Esophagus muscularis mucosa (tissue), 3 donors: ENCODE data around the gene GNPTG.

Experiments
- CTCF ChIP-seq, 3 experiments: fragments of 200-600 bp in 2 of 3; fragments of 450-650 bp in 1 of 3; sonication (generic) in 2 of 3; IDR thresholded peaks; one replicate each; pipeline ENCODE4 v1.5.1; 2017 to 2019; ENCODE audit warnings: antibody characterized with exemption in 3 of 3, mild to moderate bottlenecking in 2 of 3, moderate library complexity in 1 of 3
- POLR2A ChIP-seq: fragments of 450-650 bp; IDR thresholded peaks from one replicate; pipeline ENCODE4 v1.6.1; 2017; ENCODE audit warnings: antibody characterized with exemption, moderate library complexity, mild to moderate bottlenecking, low read depth
- POLR2AphosphoS5 ChIP-seq, 2 donors: sonication (generic); formaldehyde crosslinking; IDR thresholded peaks; one replicate each; pipeline ENCODE4 v1.6.1; 2017; ENCODE audit warnings: antibody characterized with exemption in 2 of 2

DNA sequence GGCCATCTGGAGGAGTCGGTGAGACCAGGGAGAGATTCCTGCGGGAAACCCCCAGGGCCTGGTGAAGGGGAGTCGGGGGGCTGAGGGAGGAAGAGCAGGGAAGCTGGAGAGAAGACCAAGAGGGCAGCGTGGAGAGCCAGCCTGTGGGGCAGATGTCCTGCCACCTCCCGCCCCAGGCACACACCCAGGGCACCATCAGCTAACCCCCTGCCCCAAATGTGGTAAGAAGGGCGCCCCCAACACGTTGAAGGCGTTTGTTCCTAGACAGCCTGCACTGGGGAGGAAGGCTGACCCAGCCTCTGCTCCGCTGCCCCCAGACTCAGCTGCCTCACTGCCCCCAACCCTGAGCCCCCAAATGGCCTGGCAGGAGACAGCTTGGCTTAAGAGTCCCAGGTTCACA is 17.0 kb upstream of the GNPTG start:
- TF ChIP-seq CTCF (IDR thresholded peaks at IDR 0.05), result no peak
- TF ChIP-seq POLR2A, result no peak
- no peak for TF ChIP-seq POLR2AphosphoS5 (IDR thresholded peaks at IDR 0.05)
